Ovary (tissue), 3 donors: ENCODE data around the gene NRXN2.

Source experiments
- CTCF ChIP-seq, 3 donors: fragments of 450-650 bp in 2 of 3; fragments of 200-600 bp in 1 of 3; IDR thresholded peaks; one replicate each; pipeline versions ENCODE4 v1.5.1 to v1.8.0; 2016 to 2022; ENCODE audit warnings: antibody characterized with exemption in 3 of 3, mild to moderate bottlenecking in 1 of 3
- EP300 ChIP-seq: sonication (generic); formaldehyde crosslinking; IDR thresholded peaks from one replicate; pipeline ENCODE4 v1.6.1; 2017; ENCODE audit warnings: antibody characterized with exemption
- POLR2A ChIP-seq: fragments of 450-650 bp; IDR thresholded peaks from one replicate; pipeline ENCODE4 v1.6.1; 2017; ENCODE audit warnings: antibody characterized with exemption, mild to moderate bottlenecking, moderate library complexity
- donor health status: DM: no; HTN: no; CAD: no.

- TF ChIP-seq CTCF (IDR thresholded peaks at IDR 0.05) = no peak
- no peak for TF ChIP-seq EP300
- no peak for TF ChIP-seq POLR2A
These were observed 23.5 kb upstream of the NRXN2 start for GRCh38 chr11:64746486-64746885.
